B cell (primary cell): Measurements from ENCODE around the gene GRK5.

Source experiments
- EZH2 ChIP-seq: IDR thresholded peaks from 2 replicates; pipeline ENCODE4 v1.6.1; 2012; ENCODE audit warnings: borderline replicate concordance, low read depth, mild to moderate bottlenecking, moderate library complexity, low read length; ENCODE audit not compliant: insufficient read depth, poor library complexity, severe bottlenecking
- TF ChIP-seq, protein P1 (sequence below): fragments of 200-600 bp; IDR thresholded peaks from one replicate; pipeline ENCODE4 v1.8.0; 2022; ENCODE audit warnings: antibody characterized with exemption, mild to moderate bottlenecking

DNA sequence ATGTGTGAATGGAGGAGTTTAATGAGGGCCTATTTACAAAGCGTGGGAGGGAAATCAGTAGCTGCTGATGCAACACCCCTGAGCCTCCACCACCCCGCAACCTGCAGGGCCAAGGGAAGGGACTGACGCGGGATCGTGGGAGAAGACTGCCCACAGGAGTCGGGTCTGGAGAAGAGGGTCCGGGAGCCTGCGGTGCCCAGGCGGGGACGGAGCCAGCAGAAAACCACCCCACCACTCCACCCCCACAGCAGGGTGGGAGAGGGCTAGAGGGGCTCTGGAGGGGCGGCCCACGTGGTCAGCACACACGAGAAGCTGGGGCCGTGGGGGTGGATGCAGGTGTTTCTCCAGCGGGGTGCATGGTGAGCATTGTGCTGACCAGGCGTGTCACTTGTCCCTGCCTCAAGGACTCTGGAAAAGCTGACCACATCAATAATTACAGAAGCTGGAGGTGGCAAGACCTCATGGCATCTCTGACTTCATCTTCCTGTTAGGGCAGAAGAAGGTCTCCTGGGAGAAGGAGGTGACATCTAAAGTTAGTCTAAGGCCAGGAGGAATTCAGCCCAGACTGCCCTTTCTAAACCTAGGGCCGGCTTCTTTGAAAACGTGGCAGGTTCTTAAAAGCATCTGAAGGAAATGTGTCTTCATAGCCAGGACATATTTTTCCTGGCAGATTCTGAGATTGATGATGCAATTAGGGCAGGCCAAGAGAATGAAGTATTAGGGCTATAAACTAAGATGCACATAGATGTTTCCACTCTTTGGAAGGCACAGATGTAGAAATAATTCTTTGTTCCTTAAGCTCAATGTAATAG lies 184.3 kb downstream of the GRK5 start:
- TF ChIP-seq, protein P1, sequence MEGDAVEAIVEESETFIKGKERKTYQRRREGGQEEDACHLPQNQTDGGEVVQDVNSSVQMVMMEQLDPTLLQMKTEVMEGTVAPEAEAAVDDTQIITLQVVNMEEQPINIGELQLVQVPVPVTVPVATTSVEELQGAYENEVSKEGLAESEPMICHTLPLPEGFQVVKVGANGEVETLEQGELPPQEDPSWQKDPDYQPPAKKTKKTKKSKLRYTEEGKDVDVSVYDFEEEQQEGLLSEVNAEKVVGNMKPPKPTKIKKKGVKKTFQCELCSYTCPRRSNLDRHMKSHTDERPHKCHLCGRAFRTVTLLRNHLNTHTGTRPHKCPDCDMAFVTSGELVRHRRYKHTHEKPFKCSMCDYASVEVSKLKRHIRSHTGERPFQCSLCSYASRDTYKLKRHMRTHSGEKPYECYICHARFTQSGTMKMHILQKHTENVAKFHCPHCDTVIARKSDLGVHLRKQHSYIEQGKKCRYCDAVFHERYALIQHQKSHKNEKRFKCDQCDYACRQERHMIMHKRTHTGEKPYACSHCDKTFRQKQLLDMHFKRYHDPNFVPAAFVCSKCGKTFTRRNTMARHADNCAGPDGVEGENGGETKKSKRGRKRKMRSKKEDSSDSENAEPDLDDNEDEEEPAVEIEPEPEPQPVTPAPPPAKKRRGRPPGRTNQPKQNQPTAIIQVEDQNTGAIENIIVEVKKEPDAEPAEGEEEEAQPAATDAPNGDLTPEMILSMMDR: no peak
- TF ChIP-seq EZH2: no peak
